ENCODE results near the gene FAM162A.
A peak's percentile ranks its signal among the peaks of the same experiment; 100 is the strongest.

FAM162A gene

GRCh38 chr3:122415762-122416654 is 32.0 kb downstream of the FAM162A start, which contains the start of gene WDR5B:
Gene WDR5B (minus strand): TSS chr3:122416062. CDS start chr3:122415528, 534 bp downstream.
- TF ChIP-seq CTCF (IDR thresholded peaks at IDR 0.05), result no peak
- peak within 1 kb of the TSS; percentile 90 to 92 for H3K27ac ChIP-seq
- peak within 1 kb of the TSS; percentile 78 for H3K4me3 ChIP-seq
- DNase-seq (ENCODE audit: low spot score), result peak; percentile 99

GRCh38 chr3:122416966-122417365 is 33.0 kb downstream of the FAM162A start:
- H3K4me3 ChIP-seq, result peak overlapping the region; percentile 78
- H3K27ac ChIP-seq, result peak overlapping the region in 1 of 2 donors; percentile 92

GRCh38 chr3:122421101-122421500 is 37.1 kb downstream of the FAM162A start:
- DNase-seq (ENCODE audit: low spot score), result no peak
- H3K4me3 ChIP-seq, result no peak overlapping the region
- H3K27ac ChIP-seq, result no peak overlapping the region
- no peak for TF ChIP-seq CTCF (IDR thresholded peaks at IDR 0.05)

More at GRCh38 chr3:122416966-122417365, 33.0 kb downstream of the FAM162A start:
- TF ChIP-seq CTCF (IDR thresholded peaks at IDR 0.05), result no peak
- DNase-seq (ENCODE audit: low spot score), result no peak

- Histone ChIP-seq H3K27ac (no peak overlapping the region), H3K4me3 (no peak overlapping the region)
- TF ChIP-seq CTCF (IDR thresholded peaks at IDR 0.05), result no peak
- DNase-seq (ENCODE audit: low spot score), result no peak
Measured at GRCh38 chr3:122421836-122422235, 37.9 kb downstream of the FAM162A start.

GRCh38 chr3:122427857-122428471 is 44.0 kb downstream of the FAM162A start:
- no peak overlapping the region for H3K4me3 ChIP-seq
- H3K27ac ChIP-seq, result no peak overlapping the region
- no peak for TF ChIP-seq CTCF (IDR thresholded peaks at IDR 0.05)
- DNase-seq (ENCODE audit: low spot score), result no peak

GRCh38 chr3:122430371-122430770 is 46.4 kb downstream of the FAM162A start:
- TF ChIP-seq CTCF (IDR thresholded peaks at IDR 0.05), result no peak

More at GRCh38 chr3:122430371-122430770, 46.4 kb downstream of the FAM162A start:
- Histone ChIP-seq H3K4me3 (no peak overlapping the region), H3K27ac (no peak overlapping the region)
- no peak for DNase-seq (ENCODE audit: low spot score)
